WERI-Rb-1 (cell line): ENCODE measurements around the gene TRERF1.

Source experiments
- DNase-seq: peaks from one replicate; pipeline ENCODE4 v3.0.0-alpha.2; 2020
- H3K27ac ChIP-seq: fragments of 250-450 bp; sonication (Bioruptor Pico); 2 replicates; pipeline ENCODE4 v1.5.1; 2020; ENCODE audit warnings: mild to moderate bottlenecking, moderate library complexity
- H3K27me3 ChIP-seq: fragments of 250-450 bp; sonication (Bioruptor Pico); 2 replicates; pipeline ENCODE4 v1.5.1; 2021; ENCODE audit warnings: mild to moderate bottlenecking, low read depth, moderate library complexity; ENCODE audit not compliant: insufficient read depth, severe bottlenecking
- H3K36me3 ChIP-seq: fragments of 250-450 bp; sonication (Bioruptor Pico); 2 replicates; pipeline ENCODE4 v1.5.1; 2020; ENCODE audit warnings: mild to moderate bottlenecking, moderate library complexity
- H3K4me3 ChIP-seq: 2 replicates; pipeline ENCODE4 v1.5.1; 2011; ENCODE audit warnings: low read depth, mild to moderate bottlenecking, control low read depth, low read length
- H3K9me3 ChIP-seq: fragments of 250-450 bp; sonication (Bioruptor Pico); 2 replicates; pipeline ENCODE4 v1.5.1; 2021; ENCODE audit warnings: mild to moderate bottlenecking, moderate library complexity; ENCODE audit not compliant: severe bottlenecking
- CTCF ChIP-seq: IDR thresholded peaks from 2 replicates; pipeline ENCODE4 v1.5.1; 2011; ENCODE audit warnings: low read depth, mild to moderate bottlenecking, control low read depth, inconsistent platforms, low read length

The TRERF1 gene

GRCh38 chr6:42269974-42270510 lies 181.7 kb downstream of the TRERF1 start:
- no peak for TF ChIP-seq CTCF
- DNase-seq, result no peak
- H3K9me3 ChIP-seq, result no peaks in the 10 kb centered on the region
- no peak overlapping the region for H3K27ac ChIP-seq
- no peak overlapping the region for H3K4me3 ChIP-seq
- no peaks in the 10 kb centered on the region for H3K27me3 ChIP-seq
- 0 out of 2 replicates have a peak, but pooled peaks cover 4% of the 10 kb centered on the region for H3K36me3 ChIP-seq

GRCh38 chr6:42269553-42269952 lies 182.2 kb downstream of the TRERF1 start:
- H3K4me3 ChIP-seq, result no peak overlapping the region
- TF ChIP-seq CTCF, result no peak
- no peaks in the 10 kb centered on the region for H3K9me3 ChIP-seq
- no peak for DNase-seq
- H3K36me3 ChIP-seq, result 0 out of 2 replicates have a peak, but pooled peaks cover 4% of the 10 kb centered on the region
- no peaks in the 10 kb centered on the region for H3K27me3 ChIP-seq
- no peak overlapping the region for H3K27ac ChIP-seq

- Histone ChIP-seq H3K4me3 (no peak overlapping the region), H3K27me3 (no peaks in the 10 kb centered on the region), H3K36me3 (0 out of 2 replicates have a peak, but pooled peaks cover 4% of the 10 kb centered on the region), H3K27ac (no peak overlapping the region), H3K9me3 (no peaks in the 10 kb centered on the region)
- DNase-seq, result no peak
- no peak for TF ChIP-seq CTCF
These were observed 182.9 kb downstream of the TRERF1 start for GRCh38 chr6:42268835-42269204.

DNA sequence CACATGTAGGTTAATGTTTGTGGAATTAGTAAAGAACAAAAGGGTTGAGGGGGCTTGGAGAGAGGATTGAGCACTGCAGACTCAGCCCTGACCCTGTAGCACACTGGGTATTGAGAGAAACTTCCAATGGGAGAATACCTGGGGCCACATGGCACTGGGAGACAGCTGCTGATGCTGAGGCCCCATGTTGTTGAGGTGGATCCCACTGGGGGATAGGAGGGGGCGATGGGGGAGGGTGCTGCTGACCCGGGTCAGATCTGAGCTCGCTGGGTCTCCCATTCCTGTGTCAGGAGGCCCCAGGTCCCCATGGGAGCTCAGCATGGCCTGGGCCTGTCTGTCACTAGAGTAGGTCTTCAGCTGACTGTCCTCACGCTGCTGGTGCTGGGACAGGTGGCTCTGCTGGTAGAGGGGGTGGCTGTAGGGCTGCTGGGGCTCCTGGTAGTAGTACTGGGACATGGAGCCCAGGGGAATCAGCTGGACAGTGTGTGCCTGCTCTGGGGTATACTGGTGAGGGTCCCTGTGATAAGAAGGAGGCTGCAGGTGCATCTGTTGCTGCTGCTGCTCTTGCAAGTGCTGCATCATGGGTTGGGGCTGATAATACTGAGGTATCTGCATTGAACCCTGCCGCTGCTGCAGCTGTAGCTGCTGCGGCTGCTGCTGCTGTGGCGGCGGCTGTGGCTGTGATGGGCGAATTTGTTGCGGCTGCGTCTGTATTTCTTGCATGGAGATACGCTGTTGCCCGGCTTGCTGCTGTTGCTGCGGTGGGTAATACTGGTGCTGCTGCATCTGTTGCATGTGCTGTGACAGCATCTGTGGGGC lies 183.5 kb downstream of the TRERF1 start:
- Histone ChIP-seq H3K9me3 (no peaks in the 10 kb centered on the region), H3K36me3 (0 out of 2 replicates have a peak, but pooled peaks cover 4% of the 10 kb centered on the region), H3K4me3 (no peak overlapping the region), H3K27ac (no peak overlapping the region), H3K27me3 (no peaks in the 10 kb centered on the region)
- DNase-seq, result no peak
- TF ChIP-seq CTCF, result no peak

- Histone ChIP-seq H3K27me3 (no peaks in the 10 kb centered on the region), H3K4me3 (no peak overlapping the region), H3K9me3 (no peaks in the 10 kb centered on the region), H3K36me3 (0 out of 2 replicates have a peak, but pooled peaks cover 4% of the 10 kb centered on the region), H3K27ac (no peak overlapping the region)
- TF ChIP-seq CTCF, result no peak
- DNase-seq, result no peak
These were observed 185.2 kb downstream of the TRERF1 start for GRCh38 chr6:42266538-42266937.
